LoVo (cell line): ENCODE data around the gene ZNF500.

Experiments used
- DNase-seq: peaks from one replicate; pipeline ENCODE4 v3.0.0-alpha.2; 2016; ENCODE audit warnings: low spot score

ZNF500 gene

GRCh38 chr16:4766875-4767628, at the start of gene ZNF500:
TSS of gene ZNF500 (minus strand) at chr16:4767162. CDS start at chr16:4765978, 1,184 bp downstream.
- DNase-seq = peak; percentile 95

- no peak for DNase-seq
Observed at GRCh38 chr16:4814542-4815173, 47.7 kb upstream of the ZNF500 start.

GRCh38 chr16:4814046-4814445, 47.1 kb upstream of the ZNF500 start:
- no peak for DNase-seq

- DNase-seq = no peak
Observed at GRCh38 chr16:4813251-4814003, 46.5 kb upstream of the ZNF500 start.

GRCh38 chr16:4811773-4812172, 44.8 kb upstream of the ZNF500 start:
- no peak for DNase-seq

- DNase-seq = no peak
Observed at GRCh38 chr16:4811242-4811641, 44.3 kb upstream of the ZNF500 start.

GRCh38 chr16:4806280-4806679, 39.3 kb upstream of the ZNF500 start:
- DNase-seq = no peak

- DNase-seq = no peak
Observed at GRCh38 chr16:4805231-4805630, 38.3 kb upstream of the ZNF500 start.

GRCh38 chr16:4803898-4804762, 37.2 kb upstream of the ZNF500 start:
- no peak for DNase-seq

- DNase-seq = no peak
Observed at GRCh38 chr16:4803401-4803844, 36.5 kb upstream of the ZNF500 start.

- DNase-seq = peak; percentile 91
Observed at GRCh38 chr16:4802659-4803287, 35.8 kb upstream of the ZNF500 start.

GRCh38 chr16:4801962-4802658, 35.1 kb upstream of the ZNF500 start, which contains the start of gene ROGDI:
TSS of gene ROGDI (minus strand) at chr16:4802633. CDS start at chr16:4802571, 62 bp downstream.
- peak; percentile 86 for DNase-seq

- DNase-seq = no peak
Observed at GRCh38 chr16:4801051-4801961, 34.3 kb upstream of the ZNF500 start.

GRCh38 chr16:4800290-4801041, 33.5 kb upstream of the ZNF500 start:
- no peak for DNase-seq

GRCh38 chr16:4799171-4799855, 32.4 kb upstream of the ZNF500 start:
- no peak for DNase-seq

GRCh38 chr16:4798456-4798855, 31.5 kb upstream of the ZNF500 start:
- no peak for DNase-seq

- DNase-seq = no peak
Observed at GRCh38 chr16:4797805-4798252, 30.9 kb upstream of the ZNF500 start.
